H1 (cell line): ENCODE measurements around the gene ARHGAP6. TPM values are rescaled to one million over a fixed set of nuclear protein-coding genes. Genes with fewer than 3 reads are reported as not detected.

Experiments used
- CTCF ChIA-PET: fragments of 300-600 bp; sonication (Branson Sonifier 250); formaldehyde crosslinking; loops from one replicate; lab custom pipeline; 2021; ENCODE audit not compliant: partially characterized antibody; lab: Charles Lee
- POLR2A ChIA-PET: fragments of 300-600 bp; sonication (Branson Sonifier 250); formaldehyde crosslinking; loops from one replicate; lab custom pipeline; 2021; ENCODE audit warnings: inconsistent platforms; ENCODE audit not compliant: partially characterized antibody; lab: Charles Lee
- DNase-seq, 2 experiments: peaks; one replicate each; pipeline versions ENCODE4 v3.0.0 to v3.0.0-alpha.2; 2010 to 2022; ENCODE audit warnings: low spot score in 2 of 2, low read depth in 1 of 2, mixed read lengths in 1 of 2
- FAIRE-seq: peaks from 2 replicates; lab custom pipeline; 2011; peaks lifted over from hg19 to GRCh38; lab: Jason Lieb, UNC
- H2AFZ ChIP-seq: 2 replicates; pipeline ENCODE4 v1.8.1; 2012; ENCODE audit warnings: low read length, inconsistent platforms
- H2AK5ac ChIP-seq: 2 replicates; pipeline ENCODE4 v1.6.1; 2013; ENCODE audit warnings: low read depth, low read length
- H2BK120ac ChIP-seq: replicated peaks from 2 replicates; pipeline ENCODE3; 2013; ENCODE audit warnings: low read depth, low read length, inconsistent platforms
- H2BK12ac ChIP-seq: 2 replicates; pipeline ENCODE4 v1.6.1; 2013; ENCODE audit warnings: low read depth, low read length
- H2BK15ac ChIP-seq: 2 replicates; pipeline ENCODE4 v1.6.1; 2013; ENCODE audit warnings: low read length
- H2BK20ac ChIP-seq: 2 replicates; pipeline ENCODE4 v1.6.1; 2013; ENCODE audit warnings: low read length
- H2BK5ac ChIP-seq: 2 replicates; pipeline ENCODE4 v1.6.1; 2013; ENCODE audit warnings: low read depth, low read length
- H3K14ac ChIP-seq: 2 replicates; pipeline ENCODE4 v1.6.1; 2013; ENCODE audit warnings: inconsistent platforms; ENCODE audit not compliant: insufficient read length
- H3K18ac ChIP-seq: 2 replicates; pipeline ENCODE4 v1.6.1; 2013; ENCODE audit warnings: low read length; ENCODE audit errors: extremely low read depth
- H3K23ac ChIP-seq: 2 replicates; pipeline ENCODE4 v1.6.1; 2013; ENCODE audit warnings: inconsistent platforms; ENCODE audit not compliant: insufficient read length
- H3K23me2 ChIP-seq: 2 replicates; pipeline ENCODE4 v1.6.1; 2013; ENCODE audit warnings: low read depth, low read length
- H3K27ac ChIP-seq: 2 replicates; pipeline ENCODE4 v1.6.1; 2011; ENCODE audit warnings: low read depth, low read length, inconsistent platforms
- H3K27me3 ChIP-seq, 4 experiments: replicated peaks in 1 of 4; 1 replicate in 1 of 4; 2 replicates in 3 of 4; pipeline versions ENCODE4 v1.6.1 to v1.8.1; 2011 to 2013; ENCODE audit warnings: low read length in 3 of 4, mild to moderate bottlenecking in 3 of 4, inconsistent platforms in 2 of 4, mixed read lengths in 2 of 4, moderate library complexity in 1 of 4; ENCODE audit not compliant: control insufficient read depth in 3 of 4, insufficient read depth in 3 of 4; ENCODE audit errors: extremely low read depth in 1 of 4
- H3K36me3 ChIP-seq, 4 experiments: 2 replicates each; pipeline versions ENCODE4 v1.6.1 to v1.8.1; 2011 to 2013; ENCODE audit warnings: mild to moderate bottlenecking in 4 of 4, low read length in 3 of 4, moderate library complexity in 2 of 4, control low read depth in 1 of 4, inconsistent platforms in 1 of 4; ENCODE audit not compliant: insufficient read depth in 4 of 4, control insufficient read depth in 2 of 4
- H3K4ac ChIP-seq: replicated peaks from 2 replicates; pipeline ENCODE3; 2013; ENCODE audit warnings: low read length, low read depth, mixed read lengths, inconsistent platforms; ENCODE audit not compliant: insufficient read length
- H3K4me1 ChIP-seq, 4 experiments: replicated peaks in 1 of 4; 1 replicate in 1 of 4; 2 replicates in 3 of 4; pipeline versions ENCODE4 v1.6.1 to v1.8.1; 2011 to 2013; ENCODE audit warnings: low read length in 3 of 4, inconsistent platforms in 2 of 4, mixed read lengths in 1 of 4; ENCODE audit not compliant: insufficient read depth in 4 of 4, control insufficient read depth in 3 of 4
- H3K4me2 ChIP-seq, 2 experiments: 2 replicates each; pipeline versions ENCODE4 v1.6.1 to v1.8.1; 2011 to 2013; ENCODE audit warnings: low read depth in 2 of 2, low read length in 2 of 2, control low read depth in 1 of 2, inconsistent platforms in 1 of 2, mild to moderate bottlenecking in 1 of 2; ENCODE audit not compliant: insufficient read depth in 1 of 2
- H3K4me3 ChIP-seq, 4 experiments: fragments of 200-600, 300-600 bp in 1 of 4; sonication (generic), shearing (Covaris generic), sonication (Bioruptor Twin) in 1 of 4; 2 replicates each; pipeline versions ENCODE4 v1.5.1 to v1.8.1; 2011 to 2016; ENCODE audit warnings: low read length in 4 of 4, low read depth in 3 of 4, control low read depth in 2 of 4, inconsistent platforms in 2 of 4, mild to moderate bottlenecking in 2 of 4, mixed read lengths in 1 of 4, moderate library complexity in 1 of 4; ENCODE audit not compliant: insufficient read depth in 2 of 4; ENCODE audit errors: extremely low read depth in 1 of 4
- H3K56ac ChIP-seq: replicated peaks from 2 replicates; pipeline ENCODE3; 2013; ENCODE audit warnings: low read depth, mild to moderate bottlenecking, mixed read lengths, low read length, inconsistent platforms; ENCODE audit not compliant: insufficient read length
- H3K79me1 ChIP-seq: 2 replicates; pipeline ENCODE4 v1.6.1; 2013; ENCODE audit warnings: low read depth, low read length, control low read depth
- H3K79me2 ChIP-seq, 2 experiments: 2 replicates each; pipeline versions ENCODE4 v1.6.1 to v1.8.1; 2012 to 2013; ENCODE audit warnings: low read length in 2 of 2, mild to moderate bottlenecking in 2 of 2, inconsistent platforms in 1 of 2; ENCODE audit not compliant: insufficient read depth in 2 of 2, control insufficient read depth in 1 of 2
- H3K9ac ChIP-seq, 4 experiments: replicated peaks in 1 of 4; 1 replicate in 1 of 4; 2 replicates in 3 of 4; pipeline versions ENCODE4 v1.6.1 to v1.8.1; 2011 to 2013; ENCODE audit warnings: low read depth in 3 of 4, low read length in 3 of 4, control low read depth in 2 of 4, mild to moderate bottlenecking in 2 of 4, moderate library complexity in 2 of 4, inconsistent platforms in 1 of 4; ENCODE audit errors: extremely low read depth in 1 of 4
- H3K9me3 ChIP-seq, 2 experiments: 2 replicates each; pipeline versions ENCODE4 v1.6.1 to v1.8.1; 2012 to 2013; ENCODE audit warnings: mild to moderate bottlenecking in 2 of 2, moderate library complexity in 2 of 2, control low read depth in 1 of 2, inconsistent platforms in 1 of 2, low read depth in 1 of 2, low read length in 1 of 2, mixed read lengths in 1 of 2; ENCODE audit not compliant: insufficient read depth in 2 of 2
- H4K20me1 ChIP-seq, 2 experiments: replicated peaks in 1 of 2; 2 replicates each; pipeline versions ENCODE3 to v1.8.1; 2011 to 2013; ENCODE audit warnings: inconsistent platforms in 2 of 2, low read length in 2 of 2, mild to moderate bottlenecking in 1 of 2; ENCODE audit not compliant: insufficient read depth in 2 of 2, control insufficient read depth in 1 of 2
- H4K5ac ChIP-seq: 2 replicates; pipeline ENCODE4 v1.6.1; 2013; ENCODE audit warnings: low read length, low read depth, mixed read lengths, inconsistent platforms; ENCODE audit not compliant: insufficient read length
- H4K8ac ChIP-seq: 2 replicates; pipeline ENCODE4 v1.8.0; 2013; ENCODE audit warnings: mild to moderate bottlenecking, moderate library complexity, low read length, inconsistent platforms; ENCODE audit not compliant: insufficient read depth; ENCODE audit errors: extremely low read depth
- H4K91ac ChIP-seq: replicated peaks from 2 replicates; pipeline ENCODE3; 2013; ENCODE audit warnings: low read length, mixed read lengths, inconsistent platforms; ENCODE audit not compliant: insufficient read length
- ASH2L ChIP-seq: fragments of 200-600, 300-600 bp; sonication (generic); IDR thresholded peaks from one replicate; pipeline ENCODE4 v1.7.1; 2017; ENCODE audit warnings: low read length
- BACH1 ChIP-seq: IDR thresholded peaks from 2 replicates; pipeline ENCODE4 v1.6.1; 2012; ENCODE audit warnings: low read length, improper control_type of control experiment
- CHD1 ChIP-seq: IDR thresholded peaks from 2 replicates; pipeline ENCODE4 v1.6.1; 2012; ENCODE audit warnings: low read depth, low read length, improper control_type of control experiment
- EZH2 ChIP-seq: fragments of 200-600 bp; sonication (generic); IDR thresholded peaks from 2 replicates; pipeline ENCODE4 v1.7.1; 2012; ENCODE audit warnings: low read depth, mild to moderate bottlenecking, moderate library complexity, low read length, inconsistent platforms; ENCODE audit not compliant: severe bottlenecking
- HDAC2 ChIP-seq, 2 experiments: fragments of 300-600 bp in 1 of 2; sonication (generic) in 1 of 2; IDR thresholded peaks; 2 replicates each; pipeline ENCODE4 v1.6.1; 2011 to 2012; ENCODE audit warnings: low read depth in 2 of 2, low read length in 2 of 2, mild to moderate bottlenecking in 2 of 2, moderate library complexity in 2 of 2, borderline replicate concordance in 1 of 2, inconsistent platforms in 1 of 2
- HDAC6 ChIP-seq: IDR thresholded peaks from one replicate; pipeline ENCODE4 v1.7.1; 2012; ENCODE audit warnings: low read depth, mild to moderate bottlenecking, inconsistent platforms, low read length, moderate library complexity
- JUN ChIP-seq: IDR thresholded peaks from 2 replicates; pipeline ENCODE4 v1.6.1; 2011; ENCODE audit warnings: low read depth, mild to moderate bottlenecking, improper control_type of control experiment, low read length
- RNF2 ChIP-seq: fragments of 200-900, 300-1000 bp; sonication (generic); IDR thresholded peaks from 2 replicates; pipeline ENCODE4 v1.7.1; 2016; ENCODE audit warnings: borderline replicate concordance, low read depth, mild to moderate bottlenecking, antibody characterized with exemption, low read length; ENCODE audit not compliant: poor library complexity, severe bottlenecking; ENCODE audit errors: missing control alignments
- SAP30 ChIP-seq: fragments of 300-600 bp; sonication (generic); IDR thresholded peaks from 2 replicates; pipeline ENCODE4 v1.7.1; 2012; ENCODE audit warnings: low read length, moderate library complexity, mild to moderate bottlenecking, inconsistent platforms; ENCODE audit not compliant: insufficient read depth, insufficient replicate concordance
- SIRT6 ChIP-seq: IDR thresholded peaks from one replicate; pipeline ENCODE4 v1.7.1; 2012; ENCODE audit warnings: low read length, inconsistent platforms
- SUZ12 ChIP-seq: fragments of 200-600 bp; sonication (generic); IDR thresholded peaks from 2 replicates; pipeline ENCODE4 v1.6.1; 2012; ENCODE audit warnings: mild to moderate bottlenecking, inconsistent platforms, low read length, moderate library complexity, mixed read lengths
- TAF7 ChIP-seq: optimal IDR thresholded peaks from 2 replicates; pipeline ENCODE3; 2011; ENCODE audit warnings: low read depth, mild to moderate bottlenecking, inconsistent platforms, low read length, moderate library complexity, borderline replicate concordance
- TCF12 ChIP-seq: IDR thresholded peaks from 2 replicates; pipeline ENCODE4 v1.6.1; 2011; ENCODE audit warnings: low read depth, mild to moderate bottlenecking, low read length
- YY1 ChIP-seq: IDR thresholded peaks from 2 replicates; pipeline ENCODE4 v1.6.1; 2011; ENCODE audit warnings: low read depth, mild to moderate bottlenecking, low read length
- WGBS, 2 experiments: shearing (Covaris generic) in 1 of 2; methylation state at CpG; one replicate each; pipeline versions ENCODE4 v1.1.6 to v1.1.7; 2013 to 2015; ENCODE audit warnings: low lambda C conversion rate in 2 of 2, mixed read lengths in 2 of 2, inconsistent platforms in 1 of 2, low coverage in 1 of 2, missing lambda C conversion rate in 1 of 2; ENCODE audit not compliant: insufficient replicate concordance in 2 of 2, insufficient coverage in 1 of 2, insufficient read length in 1 of 2; ENCODE audit errors: extremely low coverage in 1 of 2, missing lambda C conversion rate in 1 of 2; 5-methylcytosine and 5-hydroxymethylcytosine counted together
- polyA plus RNA-seq, 7 experiments: library from polyadenylated mRNA; depleted of rRNA in 3 of 7; stranded (reverse) in 5 of 7; unstranded in 2 of 7; fragments of >200 nt in 5 of 7; fragments of 200-250 nt in 2 of 7; gene quantifications; 1 replicate in 5 of 7; 2 replicates in 1 of 7; 4 replicates in 1 of 7; pipeline versions ENCODE4 v1.2.1 to v1.2.3, GENCODE V29; 2011 to 2013; ENCODE audit warnings: missing spikeins in 2 of 7, mixed read lengths in 2 of 7
- total RNA-seq: library from RNA; stranded (reverse); fragmentation: NEBNext Ultra II Directional; extraction: Animal tissue kit (Norgen Biotek cat#: 25700); gene quantifications from 2 replicates; pipeline ENCODE4 v1.2.1, GENCODE V29; 2021

The ARHGAP6 gene
- total and polyA plus RNA-seq, 2 of the 8 experiments (the other 6 are each of a cell fraction or from before 2014, with no cell fraction given): 0.35 to 0.82 TPM

GRCh38 chrX:11264925-11265324 lies 400.8 kb downstream of the ARHGAP6 start:
- Histone ChIP-seq H3K14ac (no peak overlapping the region), H3K9ac (no peak overlapping the region), H3K18ac (no peak overlapping the region), H3K4me2 (no peak overlapping the region), H3K4me3 (no peak overlapping the region), H2BK120ac (no peak overlapping the region), H2BK12ac (no peak overlapping the region), H2BK5ac (no peak overlapping the region), H3K36me3 (no peaks in the 10 kb centered on the region), H4K5ac (no peak overlapping the region), H3K79me1 (no peaks in the 10 kb centered on the region), H3K4me1 (no peaks in the 10 kb centered on the region), H3K4ac (no peak overlapping the region), H2BK15ac (no peak overlapping the region), H2BK20ac (no peak overlapping the region), H4K20me1 (no peaks in the 10 kb centered on the region), H3K56ac (no peak overlapping the region), H3K27me3 (no peaks in the 10 kb centered on the region), H2AFZ (no peak overlapping the region), H4K91ac (no peak overlapping the region), H3K23me2 (no peaks in the 10 kb centered on the region), H3K23ac (no peak overlapping the region), H4K8ac (no peak overlapping the region), H3K27ac (no peak overlapping the region), H2AK5ac (no peak overlapping the region), H3K79me2 (no peaks in the 10 kb centered on the region), H3K9me3 (no peaks in the 10 kb centered on the region)
- WGBS, 2 experiments: 86% methylated on average over 1 of the region's 1 CpG; no CpG with 5 or more reads in 1 of the 2 experiments
- no peak for DNase-seq
- FAIRE-seq: no peak
- TF ChIP-seq ASH2L (no peak), SAP30 (no peak), SIRT6 (no peak), RNF2 (no peak), HDAC2 (IDR thresholded peaks at IDR 0.05; ENCODE audit: borderline replicate concordance in 1 of 2, low read depth in 2 of 2, low read length in 2 of 2) (no peak), TCF12 (no peak), CHD1 (no peak), YY1 (no peak), TAF7 (no peak), EZH2 (no peak), BACH1 (no peak), SUZ12 (no peak), JUN (no peak), HDAC6 (no peak)
- CTCF ChIA-PET: no interaction called here
- POLR2A ChIA-PET: no interaction called here
